ENCODE data around the gene BUD13.
"Not testable (repeated sequence)": the region's sequence is repeated elsewhere in the genome, so short reads cannot be mapped to it uniquely, and the experiment has no call there.

Gene BUD13, protein sequence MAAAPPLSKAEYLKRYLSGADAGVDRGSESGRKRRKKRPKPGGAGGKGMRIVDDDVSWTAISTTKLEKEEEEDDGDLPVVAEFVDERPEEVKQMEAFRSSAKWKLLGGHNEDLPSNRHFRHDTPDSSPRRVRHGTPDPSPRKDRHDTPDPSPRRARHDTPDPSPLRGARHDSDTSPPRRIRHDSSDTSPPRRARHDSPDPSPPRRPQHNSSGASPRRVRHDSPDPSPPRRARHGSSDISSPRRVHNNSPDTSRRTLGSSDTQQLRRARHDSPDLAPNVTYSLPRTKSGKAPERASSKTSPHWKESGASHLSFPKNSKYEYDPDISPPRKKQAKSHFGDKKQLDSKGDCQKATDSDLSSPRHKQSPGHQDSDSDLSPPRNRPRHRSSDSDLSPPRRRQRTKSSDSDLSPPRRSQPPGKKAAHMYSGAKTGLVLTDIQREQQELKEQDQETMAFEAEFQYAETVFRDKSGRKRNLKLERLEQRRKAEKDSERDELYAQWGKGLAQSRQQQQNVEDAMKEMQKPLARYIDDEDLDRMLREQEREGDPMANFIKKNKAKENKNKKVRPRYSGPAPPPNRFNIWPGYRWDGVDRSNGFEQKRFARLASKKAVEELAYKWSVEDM

DNA sequence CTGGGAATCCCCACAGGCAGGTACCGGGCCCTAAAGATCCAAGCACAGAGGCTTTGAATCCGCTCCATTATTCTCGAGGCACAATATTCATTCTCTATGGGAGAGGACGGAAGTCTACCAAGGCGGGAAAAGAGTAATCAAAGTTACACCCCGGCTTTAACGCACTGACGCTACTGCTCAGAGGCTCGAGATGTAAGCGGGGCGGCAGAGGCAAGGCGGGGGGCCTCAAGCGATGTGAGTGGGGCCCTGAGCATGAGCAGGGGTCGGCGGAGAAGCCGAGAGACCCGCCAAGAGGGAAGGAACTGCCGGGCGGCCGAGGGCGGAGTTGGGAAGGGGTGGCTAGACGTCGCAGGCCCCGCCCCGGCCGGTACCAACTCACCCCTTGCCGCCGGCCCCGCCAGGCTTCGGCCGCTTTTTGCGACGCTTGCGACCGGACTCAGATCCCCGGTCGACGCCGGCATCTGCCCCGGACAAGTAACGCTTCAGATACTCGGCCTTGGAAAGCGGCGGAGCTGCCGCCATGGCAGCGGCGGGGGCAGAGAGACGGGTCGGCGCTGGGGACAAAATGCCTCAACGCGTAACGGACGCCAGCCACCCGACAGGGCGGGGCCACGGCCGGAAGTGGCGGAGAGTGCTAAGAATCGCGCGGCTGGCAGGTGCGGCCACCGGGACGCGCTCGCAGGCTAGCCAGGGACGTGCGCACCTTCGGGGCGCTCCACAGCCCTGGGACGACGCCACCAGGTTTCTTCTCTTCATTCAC is at the start of gene BUD13:
Gene BUD13, minus strand, starts transcription at position 545 of the 760 bp plus-strand sequence. Its CDS starts 23 bp downstream, at position 522.
- DNase-seq (ENCODE audit: low read depth) = peak; percentile 88

DNA sequence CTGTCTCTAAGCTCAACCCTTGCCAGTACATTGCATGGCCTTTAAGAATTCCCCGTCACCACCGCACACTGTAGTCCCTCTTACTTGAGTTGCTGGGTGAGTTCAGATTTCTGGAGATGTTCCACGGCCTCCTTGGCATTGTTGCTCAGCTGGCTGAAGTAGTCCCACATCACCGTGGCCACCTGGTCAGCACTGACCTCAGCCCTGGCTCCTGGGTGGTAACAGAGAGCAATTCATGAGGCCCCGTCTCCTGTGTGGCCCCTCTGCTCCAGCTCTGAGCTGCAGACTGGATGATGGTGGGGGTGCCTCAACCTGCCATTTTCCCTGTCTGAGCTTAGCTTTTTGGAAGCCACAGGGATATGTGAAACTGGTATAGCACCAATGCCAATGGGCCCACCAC is 49.8 kb upstream of the BUD13 start:
- no peak for DNase-seq (ENCODE audit: low read depth)

DNA sequence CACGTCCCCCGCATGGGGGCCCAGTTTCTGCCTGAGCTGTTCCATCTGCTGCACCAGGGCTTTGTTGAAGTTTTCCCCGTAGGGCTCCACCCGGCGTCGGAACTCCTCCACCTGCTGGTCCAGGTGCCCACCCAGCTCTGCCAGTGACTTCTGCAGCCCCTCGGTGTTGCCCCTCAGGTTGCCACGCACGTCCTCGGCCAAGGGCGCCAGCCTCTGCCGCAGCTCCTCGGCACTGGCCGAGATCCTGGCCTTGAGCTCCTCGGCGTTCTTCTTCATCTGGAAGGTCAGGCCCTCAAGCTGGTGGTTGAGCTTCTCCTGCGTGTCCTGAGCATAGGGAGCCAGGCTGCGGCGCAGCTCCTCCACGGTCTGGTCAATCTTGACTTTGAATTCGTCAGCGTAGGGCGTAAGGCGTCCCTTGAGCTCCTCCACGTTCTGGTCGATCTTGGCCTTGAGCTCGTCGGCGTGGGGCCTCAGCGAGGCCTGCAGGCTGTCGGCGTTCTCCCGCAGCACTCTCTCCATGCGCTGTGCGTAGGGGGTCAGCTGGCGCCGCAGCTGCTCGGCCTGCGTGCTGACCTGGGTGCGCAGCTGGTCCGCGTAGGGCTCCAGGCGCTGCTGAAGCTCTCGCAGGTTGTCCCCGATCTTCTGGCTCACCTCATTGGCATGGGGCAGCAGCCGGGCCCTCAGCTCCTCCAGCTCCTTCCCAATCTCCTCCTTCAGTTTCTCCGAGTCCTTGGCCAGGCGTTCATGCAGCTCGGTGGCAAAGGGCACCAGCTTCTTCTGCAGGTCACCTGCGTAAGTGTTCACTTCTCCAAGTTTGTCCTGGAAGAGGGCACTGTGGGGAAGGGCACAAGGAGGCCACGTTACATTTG is 48.5 kb upstream of the BUD13 start:
- DNase-seq (ENCODE audit: low read depth) = no peak

DNA sequence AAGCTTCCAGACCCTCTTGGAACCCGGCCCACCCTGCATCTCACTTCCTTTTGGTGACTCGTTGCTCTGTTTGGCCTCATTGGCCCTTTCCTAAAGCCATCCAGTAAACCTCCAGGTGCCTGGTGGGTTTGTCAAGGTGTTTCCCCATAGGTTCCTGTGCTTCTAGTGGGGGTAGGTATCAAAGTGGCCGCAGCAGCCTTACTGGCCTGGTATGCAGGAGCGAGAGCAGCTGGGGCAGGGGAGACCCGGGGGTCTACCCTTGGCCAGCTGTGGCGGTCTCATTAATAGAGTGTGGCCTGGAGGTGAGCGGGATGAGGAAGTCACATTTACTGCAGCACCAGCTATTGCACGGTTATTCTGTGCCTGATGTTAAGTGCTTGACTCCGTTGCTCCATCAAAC is 46.3 kb upstream of the BUD13 start:
- DNase-seq (ENCODE audit: low read depth) = no peak

DNA sequence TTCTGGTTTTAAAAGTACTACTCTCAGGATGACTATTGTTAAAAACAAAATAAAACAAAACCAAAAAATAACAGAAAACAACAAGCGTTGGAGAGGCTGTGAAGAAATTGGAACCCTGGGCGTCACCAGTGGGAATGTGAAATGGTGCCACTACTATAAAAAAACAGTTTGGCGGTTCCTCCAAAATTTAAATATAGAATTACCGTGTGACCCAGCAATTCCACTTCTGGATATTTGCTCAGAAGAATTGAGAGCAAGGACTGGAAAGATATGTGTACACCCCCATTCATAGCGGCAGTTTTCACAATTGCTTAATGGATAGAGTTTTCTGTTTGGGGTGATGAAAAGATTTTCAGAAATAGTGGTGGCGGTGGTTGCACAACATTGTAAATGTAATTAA is 41.7 kb upstream of the BUD13 start:
- DNase-seq (ENCODE audit: low read depth) = no peak

DNA sequence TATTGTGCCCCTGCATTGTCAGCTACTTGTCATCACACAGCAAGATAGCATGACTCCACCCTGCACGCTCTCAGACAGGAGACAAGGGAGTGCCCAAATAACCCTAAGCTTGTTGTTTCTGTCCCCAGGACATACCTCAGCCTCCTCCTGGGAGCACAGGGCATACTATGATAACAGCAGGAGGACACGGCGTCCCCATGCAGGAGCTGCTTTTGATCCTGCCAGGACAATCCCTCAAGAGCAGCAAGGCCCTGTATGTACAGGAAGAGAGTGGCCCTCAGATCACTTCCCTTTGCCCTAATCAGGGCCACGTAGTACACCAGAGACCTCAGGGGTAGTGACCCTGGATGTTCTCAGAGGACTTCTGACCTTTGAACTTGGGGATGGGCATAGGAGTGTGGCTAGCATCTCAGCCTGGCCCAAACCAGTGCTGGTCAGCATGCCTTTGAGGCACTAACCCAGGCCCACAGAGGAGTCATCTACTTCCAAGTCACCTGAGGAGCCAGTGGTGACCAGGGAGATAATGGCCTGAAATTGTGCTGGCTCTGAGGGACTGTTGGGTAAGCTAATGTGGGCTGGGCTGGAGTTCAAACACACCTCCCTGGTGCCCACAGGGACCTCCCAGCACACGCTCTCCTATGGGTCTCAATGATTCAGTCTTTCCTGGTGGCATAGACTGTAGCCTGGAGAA is 41.1 kb upstream of the BUD13 start:
- no peak for DNase-seq (ENCODE audit: low read depth)

DNA sequence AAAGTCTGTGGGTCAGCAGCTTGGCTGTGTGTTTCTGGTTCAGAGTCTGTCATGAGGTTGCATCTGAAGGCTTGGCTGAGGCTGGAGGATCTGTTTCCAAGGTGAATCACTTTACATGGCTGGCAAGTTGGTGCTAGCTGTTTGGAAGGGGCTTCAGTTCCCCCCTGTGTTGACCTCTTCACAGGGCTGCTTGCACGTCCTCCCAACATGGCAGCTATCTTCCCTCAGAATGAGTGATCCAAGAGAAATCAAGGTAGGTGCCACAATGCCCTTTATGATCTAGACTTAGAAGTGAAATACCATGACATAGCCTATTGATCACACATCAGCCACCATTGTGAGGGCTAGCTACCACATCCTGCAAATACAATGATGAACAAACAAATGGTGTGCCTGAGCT is 40.4 kb upstream of the BUD13 start:
- no peak for DNase-seq (ENCODE audit: low read depth)

DNA sequence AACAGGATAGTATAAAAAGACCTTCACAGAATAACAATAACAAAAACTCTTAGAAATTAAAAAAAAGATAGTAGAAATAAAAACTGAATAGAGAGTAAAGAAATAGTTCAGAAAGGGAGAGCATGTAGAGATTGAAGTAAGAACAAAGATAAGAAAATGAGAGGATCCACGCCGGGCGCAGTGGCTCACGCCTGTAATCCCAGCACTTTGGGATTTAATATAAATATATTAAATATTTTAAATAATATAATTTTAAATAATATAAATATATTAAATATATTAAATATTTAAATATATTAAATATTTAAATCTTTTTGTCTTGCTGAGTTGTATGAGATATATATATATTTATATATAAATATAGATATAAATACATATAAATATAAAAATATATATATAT is 39.3 kb upstream of the BUD13 start:
- DNase-seq (ENCODE audit: low read depth) = no peak

DNA sequence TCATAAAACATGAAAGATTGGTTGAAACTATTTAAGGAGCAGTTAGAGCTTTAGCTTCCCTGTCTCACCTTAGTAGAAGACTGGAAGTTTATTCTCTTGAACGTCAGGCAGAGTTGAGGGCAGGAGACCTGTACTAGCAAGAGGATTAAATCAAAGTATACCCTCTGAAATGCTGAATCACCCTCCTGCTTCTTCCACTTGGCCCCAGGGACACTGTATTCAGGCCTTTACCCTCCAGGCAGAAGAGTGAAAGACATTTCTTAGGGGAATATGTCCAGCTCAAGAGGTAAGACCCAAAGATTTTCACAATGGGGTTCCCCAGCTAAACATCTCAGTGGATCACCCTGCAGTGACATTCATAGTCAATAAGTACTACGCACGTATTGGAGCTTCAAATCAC is 38.4 kb upstream of the BUD13 start:
- DNase-seq (ENCODE audit: low read depth) = no peak

DNA sequence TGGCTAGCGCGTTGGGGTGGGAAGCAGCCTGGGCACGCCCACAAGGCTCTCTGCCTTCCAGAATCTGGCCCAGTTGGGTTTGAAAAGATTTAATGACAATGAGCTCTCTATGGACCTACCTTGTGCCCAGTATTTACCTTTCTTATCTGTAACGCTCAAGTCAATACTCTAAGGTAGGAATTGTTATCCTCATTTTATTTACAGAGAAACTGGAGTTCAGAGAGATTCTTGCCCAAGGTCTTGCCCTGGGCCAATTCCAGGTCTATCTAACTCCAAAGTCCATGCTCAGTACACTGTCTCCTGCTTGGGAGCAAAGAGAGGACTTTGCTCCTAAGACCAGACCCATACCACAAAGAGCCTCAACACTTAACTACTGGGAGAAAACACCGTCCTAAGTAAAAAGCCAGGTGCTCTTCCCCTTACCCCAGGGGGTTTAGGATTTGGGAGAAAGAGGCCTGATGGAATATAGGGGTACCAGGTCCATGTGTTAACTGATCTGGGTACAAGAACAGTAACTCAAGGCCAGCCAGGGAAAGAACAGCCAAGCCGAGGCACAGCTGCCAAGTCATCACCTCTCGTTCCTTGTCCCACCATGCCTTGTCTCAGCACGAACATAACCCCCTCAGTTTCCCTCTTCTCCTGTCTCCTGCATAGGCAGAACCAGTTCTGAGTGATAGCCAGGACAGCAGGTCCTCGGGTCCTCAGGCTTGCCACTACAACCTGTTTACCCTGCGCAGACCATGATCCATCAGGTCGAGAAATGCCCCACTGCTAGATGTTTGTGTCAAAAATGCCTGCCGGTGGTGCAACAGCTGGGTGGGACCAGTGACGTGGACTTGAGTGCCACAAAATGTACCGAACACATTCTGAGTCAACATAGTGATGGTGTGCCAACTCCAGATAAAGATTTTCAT is 35.7 kb upstream of the BUD13 start:
- no peak for DNase-seq (ENCODE audit: low read depth)

DNA sequence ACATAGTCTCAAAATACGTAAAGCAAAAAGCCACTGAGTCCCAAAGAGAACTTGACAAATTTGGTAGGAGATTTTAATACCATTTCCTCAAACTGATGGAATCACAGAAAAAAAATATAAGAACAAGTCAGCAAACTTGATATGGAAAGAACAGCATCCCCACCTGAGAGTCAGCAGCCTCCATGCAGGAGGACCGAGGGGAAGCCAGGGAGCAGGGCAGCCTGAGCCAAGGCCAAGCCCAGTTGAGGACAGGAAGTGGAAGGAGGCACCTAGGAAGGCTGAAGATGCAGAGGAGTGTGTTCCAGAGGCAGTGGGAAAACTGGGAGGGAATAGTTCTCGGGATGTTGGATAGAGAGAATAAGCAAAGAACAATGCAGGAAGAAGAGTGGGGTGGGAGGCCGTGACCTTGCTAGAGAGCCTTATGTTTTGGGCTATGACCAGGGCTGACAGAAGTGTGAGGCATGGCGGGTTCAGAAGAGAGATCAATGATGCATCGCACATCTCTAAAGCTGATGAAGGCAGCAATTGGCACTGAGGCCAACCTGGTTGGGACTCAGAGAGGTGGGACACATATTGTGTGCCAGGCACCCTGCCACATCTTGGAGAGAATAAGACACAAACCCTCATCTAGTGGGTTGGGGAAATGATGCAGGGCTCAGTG is 34.9 kb upstream of the BUD13 start:
- no peak for DNase-seq (ENCODE audit: low read depth)

DNA sequence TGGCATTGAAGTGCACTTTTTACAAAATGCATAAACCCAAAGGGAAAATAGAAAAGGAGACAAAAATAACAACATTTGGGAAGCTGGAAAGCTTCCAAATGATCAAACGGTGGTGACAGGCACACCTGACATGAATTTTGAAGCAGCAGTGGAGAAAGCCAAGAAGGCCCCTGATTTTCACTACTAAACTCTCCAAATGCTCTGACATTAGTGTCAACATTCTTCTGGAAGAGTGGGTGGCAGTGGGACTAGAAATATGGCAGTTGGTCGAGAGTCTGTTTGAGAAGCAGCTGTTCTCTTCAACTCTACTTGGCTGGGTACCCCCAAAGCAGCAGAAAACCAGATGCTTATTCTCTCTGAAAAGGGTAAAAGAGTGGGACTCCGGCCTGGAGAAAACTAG is 31.2 kb upstream of the BUD13 start:
- no peak for DNase-seq (ENCODE audit: low read depth)

DNA sequence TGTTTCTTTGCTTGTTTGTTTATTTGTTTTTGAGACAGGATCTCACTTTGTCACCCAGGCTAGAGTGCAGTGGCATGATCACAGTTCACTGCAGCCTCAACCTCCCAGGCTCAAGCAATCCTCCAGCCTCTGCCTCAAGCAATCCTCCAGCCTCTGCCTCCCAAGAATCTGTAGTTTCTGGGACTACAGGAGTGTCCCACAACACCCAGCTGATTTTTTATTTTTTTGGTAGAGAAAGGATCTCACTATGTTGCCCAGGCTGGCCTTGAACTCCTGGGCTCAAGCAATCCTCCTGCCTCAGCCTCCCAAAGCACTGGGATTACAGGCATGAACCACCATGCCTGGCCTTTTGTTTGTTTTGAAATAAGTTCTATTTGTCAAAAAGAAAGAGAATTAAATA is 28.9 kb upstream of the BUD13 start:
- DNase-seq (ENCODE audit: low read depth) = not testable (repeated sequence)

DNA sequence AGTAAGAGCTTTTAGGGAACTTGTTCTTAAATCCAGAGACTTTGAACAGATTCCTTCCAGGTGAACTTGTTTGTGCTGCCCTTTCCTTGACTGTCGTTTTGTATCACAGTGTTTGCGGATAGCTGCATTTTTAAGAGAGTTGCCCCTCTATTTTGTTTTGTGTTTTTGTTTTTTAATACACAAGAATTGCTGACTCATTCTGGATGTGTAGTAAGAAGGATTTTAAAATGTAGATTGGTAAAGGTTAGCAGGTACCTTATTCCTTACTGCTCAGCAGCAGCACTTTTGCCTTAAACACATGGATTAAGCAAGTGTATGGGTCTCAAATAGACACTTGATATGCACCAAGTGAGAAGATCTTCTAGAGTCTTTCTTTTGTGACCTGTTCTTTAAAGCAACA is 27.8 kb upstream of the BUD13 start:
- DNase-seq (ENCODE audit: low read depth) = no peak

DNA sequence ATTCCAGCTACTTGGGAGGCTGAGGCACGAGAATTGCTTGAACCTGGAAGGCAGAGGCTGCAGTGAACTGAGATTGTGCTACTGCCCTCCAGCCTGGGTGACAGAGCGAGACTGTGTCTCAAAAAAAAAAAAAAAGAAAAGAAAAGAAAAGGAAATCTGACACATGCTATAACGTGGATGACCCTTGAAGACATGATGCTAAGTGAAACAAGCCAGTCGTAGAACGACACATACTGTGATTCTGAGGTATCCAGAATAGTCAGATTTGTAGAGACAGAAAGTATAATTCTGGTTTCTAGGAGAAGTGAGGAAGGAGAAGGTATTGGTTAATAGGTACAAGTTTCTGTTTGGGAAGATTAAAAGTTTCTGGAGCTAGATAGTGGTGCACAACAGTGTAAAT is 25.6 kb upstream of the BUD13 start:
- DNase-seq (ENCODE audit: low read depth) = no peak

DNA sequence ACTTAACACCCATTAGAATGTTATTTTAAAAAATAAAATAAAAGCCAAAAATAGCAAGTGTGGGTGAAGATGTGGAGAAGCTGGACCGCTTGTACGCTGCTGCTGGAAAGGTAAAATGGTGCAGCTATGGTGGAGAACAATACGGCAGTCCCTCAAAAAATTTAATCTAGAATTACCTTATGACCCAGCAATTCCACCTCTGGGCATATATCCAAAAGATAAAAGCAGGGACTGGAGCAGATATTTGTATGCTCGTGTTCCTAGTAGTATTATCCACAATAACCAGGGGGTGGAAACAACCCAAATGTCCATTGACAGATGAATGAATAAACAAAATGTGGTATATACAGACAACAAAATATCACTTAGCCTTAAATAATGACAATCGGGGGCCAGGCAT is 25.0 kb upstream of the BUD13 start:
- DNase-seq (ENCODE audit: low read depth) = no peak

DNA sequence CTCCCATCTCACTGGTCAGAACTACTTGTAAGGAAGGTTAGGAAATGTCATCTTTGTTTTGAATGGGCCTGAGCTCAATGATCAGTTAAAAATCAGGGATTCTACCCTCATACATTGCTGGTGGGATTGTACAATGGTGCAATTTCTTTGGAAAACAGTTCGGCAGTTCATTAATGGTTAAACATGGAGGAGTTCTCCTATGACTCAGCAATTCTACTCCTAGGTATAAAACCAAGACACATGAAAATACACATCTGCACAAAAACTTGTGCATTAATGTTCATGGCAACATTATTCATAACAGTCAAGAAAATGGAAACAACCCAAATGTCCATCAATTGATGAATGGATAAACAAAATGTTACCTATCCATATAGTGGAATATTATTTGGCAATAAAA is 23.8 kb upstream of the BUD13 start:
- DNase-seq (ENCODE audit: low read depth) = no peak

DNA sequence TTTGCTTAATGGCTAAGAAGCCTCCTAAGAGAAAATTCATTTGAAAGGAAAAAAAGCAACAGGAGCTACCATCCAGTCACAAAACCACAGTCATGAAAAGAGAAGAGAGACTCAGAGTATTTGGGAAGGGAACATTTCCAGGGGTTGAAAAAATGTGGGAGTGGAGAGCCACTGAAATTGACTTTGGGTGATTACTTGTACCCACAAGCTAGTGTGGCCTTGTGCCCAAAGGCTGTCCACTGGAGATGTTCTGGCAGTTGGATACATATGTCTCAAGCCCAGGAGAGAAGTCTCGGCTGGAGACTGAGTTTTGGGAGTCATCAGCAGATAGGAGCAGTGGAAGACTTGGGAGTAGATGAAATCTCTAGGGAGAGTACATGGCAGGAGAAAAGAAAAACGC is 22.1 kb upstream of the BUD13 start:
- no peak for DNase-seq (ENCODE audit: low read depth)

DNA sequence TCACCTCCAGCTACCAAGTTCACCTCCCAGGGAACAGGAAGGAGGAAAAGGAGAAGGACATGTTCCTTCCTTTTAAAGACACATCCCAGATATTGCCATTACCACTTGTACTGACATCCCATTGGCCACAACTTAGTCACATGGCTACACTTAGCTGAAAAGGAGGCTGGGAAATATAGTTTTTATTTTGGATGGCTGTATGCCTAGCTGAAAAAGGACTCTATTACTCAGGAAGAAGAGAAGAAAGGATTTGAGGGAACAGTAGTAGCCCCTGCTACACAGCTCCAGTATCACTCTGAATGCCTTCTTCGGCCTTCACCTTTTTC is 20.9 kb upstream of the BUD13 start:
- DNase-seq (ENCODE audit: low read depth) = no peak
